Neural progenitor cell (in vitro differentiated cells): ENCODE results near the gene C1QTNF3. TPM values are rescaled to one million over a fixed set of nuclear protein-coding genes. Genes with fewer than 3 reads are reported as not detected.

Source experiments
- DNase-seq: peaks from one replicate; pipeline ENCODE4 v3.0.0-alpha.2; 2016; ENCODE audit warnings: low spot score
- H2AFZ ChIP-seq: fragments of 200-600 bp; sonication (generic); replicated peaks from 2 replicates; pipeline ENCODE4 v1.6.1; 2016; ENCODE audit warnings: antibody characterized with exemption
- H3F3A ChIP-seq: fragments of 200-600 bp; sonication (generic); 2 replicates; pipeline ENCODE4 v1.6.1; 2016; ENCODE audit warnings: antibody characterized with exemption, low read depth
- H3K27ac ChIP-seq: fragments of 200-600 bp; sonication (generic); 2 replicates; pipeline ENCODE4 v1.5.1; 2016; ENCODE audit warnings: mild to moderate bottlenecking
- H3K27me3 ChIP-seq: fragments of 200-600 bp; sonication (generic); 2 replicates; pipeline ENCODE4 v1.6.1; 2016; ENCODE audit warnings: mild to moderate bottlenecking, moderate library complexity
- H3K36me3 ChIP-seq: fragments of 200-600 bp; sonication (generic); 2 replicates; pipeline ENCODE4 v1.5.1; 2016
- H3K4me1 ChIP-seq: fragments of 200-600 bp; sonication (generic); 2 replicates; pipeline ENCODE4 v1.6.1; 2016; ENCODE audit warnings: mixed run types
- H3K4me2 ChIP-seq: fragments of 200-600 bp; sonication (generic); 2 replicates; pipeline ENCODE4 v1.6.1; 2016
- H3K4me3 ChIP-seq: fragments of 200-600 bp; sonication (generic); 2 replicates; pipeline ENCODE4 v1.5.1; 2016
- H3K79me2 ChIP-seq: fragments of 200-600 bp; sonication (generic); 2 replicates; pipeline ENCODE4 v1.6.1; 2016; ENCODE audit warnings: low read depth
- H3K9ac ChIP-seq: fragments of 200-600 bp; sonication (generic); 2 replicates; pipeline ENCODE4 v1.6.1; 2016
- H3K9me3 ChIP-seq: fragments of 200-600 bp; sonication (generic); 2 replicates; pipeline ENCODE4 v1.5.1; 2016; ENCODE audit warnings: low read depth
- H4K20me1 ChIP-seq: fragments of 200-600 bp; sonication (generic); 2 replicates; pipeline ENCODE4 v1.6.1; 2016; ENCODE audit warnings: low read depth
- H3K27ac Mint-ChIP-seq: 3 replicates; pipeline ENCODE4 v1.8.0; 2021; ENCODE audit warnings: mixed read lengths
- H3K27me3 Mint-ChIP-seq: 2 replicates; pipeline ENCODE4 v1.8.0; 2022; ENCODE audit warnings: low read depth, mild to moderate bottlenecking, inconsistent platforms, moderate library complexity, mixed read lengths; ENCODE audit not compliant: insufficient read depth
- H3K36me3 Mint-ChIP-seq: 3 replicates; pipeline ENCODE4 v1.8.0; 2021; ENCODE audit warnings: mixed read lengths
- H3K4me1 Mint-ChIP-seq: 3 replicates; pipeline ENCODE4 v1.8.0; 2021; ENCODE audit warnings: mixed read lengths
- H3K4me3 Mint-ChIP-seq: 3 replicates; pipeline ENCODE4 v1.8.0; 2021; ENCODE audit warnings: mild to moderate bottlenecking, moderate library complexity, mixed read lengths
- H3K9me3 Mint-ChIP-seq: 3 replicates; pipeline ENCODE4 v1.8.0; 2020; ENCODE audit warnings: mixed read lengths
- CTCF ChIP-seq: fragments of 200-600 bp; sonication (generic); IDR thresholded peaks from 2 replicates; pipeline ENCODE4 v1.5.1; 2017; ENCODE audit warnings: antibody characterized with exemption, mild to moderate bottlenecking
- EZH2 ChIP-seq: fragments of 200-600 bp; sonication (generic); IDR thresholded peaks from 2 replicates; pipeline ENCODE4 v1.6.1; 2017; ENCODE audit warnings: antibody characterized with exemption, mild to moderate bottlenecking, moderate library complexity
- EZH2phosphoT487 ChIP-seq: fragments of 200-600 bp; sonication (generic); IDR thresholded peaks from 2 replicates; pipeline ENCODE4 v1.6.1; 2017; ENCODE audit warnings: antibody characterized with exemption
- total RNA-seq: library from RNA; depleted of rRNA; stranded (reverse); fragments of >200 nt; gene quantifications from 2 replicates; pipeline ENCODE4 v1.2.3, GENCODE V29; 2015; ENCODE audit warnings: low replicate concordance

The C1QTNF3 gene
- total RNA-seq, 1 donor from 2014 or later: 4.8 TPM

GRCh38 chr5:34062419-34062818, 19.4 kb upstream of the C1QTNF3 start:
- H3K27me3 Mint-ChIP-seq: peaks cover 6% of the 10 kb centered on the region
- H3K9me3 Mint-ChIP-seq: peaks cover 10% of the 10 kb centered on the region
- no peak overlapping the region for H3K4me3 Mint-ChIP-seq
- no peaks in the 10 kb centered on the region for H4K20me1 ChIP-seq
- H3K4me3 ChIP-seq: no peak overlapping the region
- H3K9me3 ChIP-seq: no peaks in the 10 kb centered on the region
- H3K27me3 ChIP-seq: no peaks in the 10 kb centered on the region
- H3K36me3 ChIP-seq: no peaks in the 10 kb centered on the region
- no peak overlapping the region for H2AFZ ChIP-seq
- no peaks in the 10 kb centered on the region for H3F3A ChIP-seq
- H3K9ac ChIP-seq: no peak overlapping the region
- no peak overlapping the region for H3K27ac ChIP-seq
- DNase-seq: no peak
- no peaks in the 10 kb centered on the region for H3K4me1 ChIP-seq
- TF ChIP-seq EZH2phosphoT487 (no peak), EZH2 (no peak), CTCF (no peak)
- peaks cover 8% of the 10 kb centered on the region for H3K4me1 Mint-ChIP-seq
- peak overlapping the region; percentile 16 for H3K27ac Mint-ChIP-seq
- H3K79me2 ChIP-seq: no peaks in the 10 kb centered on the region
- no peak overlapping the region for H3K4me2 ChIP-seq
- peaks cover 20% of the 10 kb centered on the region for H3K36me3 Mint-ChIP-seq

DNA sequence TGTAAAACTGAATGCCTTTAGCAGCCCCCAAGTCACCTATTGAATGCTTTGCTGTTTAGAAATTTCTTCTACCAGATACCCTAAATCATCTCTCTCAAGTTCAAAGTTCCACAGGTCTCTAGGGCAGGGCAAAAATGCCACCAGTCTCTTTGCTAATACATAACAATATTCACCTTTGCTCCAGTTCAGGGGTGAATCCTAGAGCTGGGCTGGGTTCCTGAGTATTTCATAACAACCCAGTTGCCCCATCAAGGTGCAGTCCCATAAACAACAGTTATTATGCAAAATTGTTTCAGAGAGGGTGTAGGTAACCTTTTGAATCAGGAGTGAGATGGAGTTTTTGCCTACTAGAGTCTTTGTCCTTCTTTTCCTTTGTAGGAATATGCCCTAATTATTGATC, 19.0 kb upstream of the C1QTNF3 start:
- H4K20me1 ChIP-seq: no peaks in the 10 kb centered on the region

DNA sequence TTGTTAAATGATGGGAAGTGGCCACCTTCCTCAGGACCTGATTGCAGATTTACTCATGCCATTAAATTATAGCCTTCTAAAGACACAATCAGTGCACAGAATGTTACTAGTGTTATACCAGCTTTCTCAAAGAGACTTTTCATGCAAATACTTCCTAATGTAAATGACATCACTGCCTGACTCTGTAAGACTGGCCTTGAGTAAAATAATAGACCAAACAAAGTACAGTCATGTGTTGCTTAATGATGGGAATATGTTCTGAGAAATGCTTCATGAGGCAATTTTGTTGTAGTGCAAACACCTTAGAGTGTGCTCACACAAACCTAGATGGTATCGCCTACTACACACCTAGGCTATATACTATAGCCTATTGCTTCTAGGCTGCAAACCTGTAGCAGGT, 17.0 kb upstream of the C1QTNF3 start:
- H3K36me3 Mint-ChIP-seq: peaks cover 20% of the 10 kb centered on the region
- Histone ChIP-seq H3K27ac (no peak overlapping the region), H3K36me3 (no peaks in the 10 kb centered on the region), H3K4me3 (no peak overlapping the region), H3K4me1 (no peaks in the 10 kb centered on the region), H3K9me3 (no peaks in the 10 kb centered on the region), H4K20me1 (no peaks in the 10 kb centered on the region), H3K27me3 (no peaks in the 10 kb centered on the region), H3K79me2 (no peaks in the 10 kb centered on the region), H2AFZ (no peak overlapping the region), H3K9ac (no peak overlapping the region), H3K4me2 (no peak overlapping the region), H3F3A (no peaks in the 10 kb centered on the region)
- DNase-seq: no peak
- no peak for TF ChIP-seq EZH2
- no peak for TF ChIP-seq CTCF
- no peak for TF ChIP-seq EZH2phosphoT487
- peaks cover 10% of the 10 kb centered on the region for H3K9me3 Mint-ChIP-seq
- H3K27ac Mint-ChIP-seq: no peak overlapping the region
- peaks cover 15% of the 10 kb centered on the region for H3K4me1 Mint-ChIP-seq
- peaks cover 6% of the 10 kb centered on the region for H3K27me3 Mint-ChIP-seq
- H3K4me3 Mint-ChIP-seq: no peak overlapping the region

More for the DNA sequence above, 19.0 kb upstream of the C1QTNF3 start:
- no peak overlapping the region for H3K4me2 ChIP-seq
- no peaks in the 10 kb centered on the region for H3K27me3 ChIP-seq
- no peak overlapping the region for H3K4me3 Mint-ChIP-seq
- no peaks in the 10 kb centered on the region for H3K36me3 ChIP-seq
- H3K79me2 ChIP-seq: no peaks in the 10 kb centered on the region
- no peak overlapping the region for H3K9ac ChIP-seq
- H3K27ac ChIP-seq: no peak overlapping the region
- no peak overlapping the region for H3K4me3 ChIP-seq
- H2AFZ ChIP-seq: no peak overlapping the region
- no peak for DNase-seq
- peaks cover 6% of the 10 kb centered on the region for H3K27me3 Mint-ChIP-seq
- H3K36me3 Mint-ChIP-seq: peaks cover 20% of the 10 kb centered on the region
- peaks cover 10% of the 10 kb centered on the region for H3K9me3 Mint-ChIP-seq
- H3F3A ChIP-seq: no peaks in the 10 kb centered on the region
- H3K4me1 ChIP-seq: no peaks in the 10 kb centered on the region
- peaks cover 8% of the 10 kb centered on the region for H3K4me1 Mint-ChIP-seq
- H3K9me3 ChIP-seq: no peaks in the 10 kb centered on the region
- no peak for TF ChIP-seq EZH2phosphoT487
- no peak for TF ChIP-seq CTCF
- no peak for TF ChIP-seq EZH2
- peak overlapping the region; percentile 16 for H3K27ac Mint-ChIP-seq

DNA sequence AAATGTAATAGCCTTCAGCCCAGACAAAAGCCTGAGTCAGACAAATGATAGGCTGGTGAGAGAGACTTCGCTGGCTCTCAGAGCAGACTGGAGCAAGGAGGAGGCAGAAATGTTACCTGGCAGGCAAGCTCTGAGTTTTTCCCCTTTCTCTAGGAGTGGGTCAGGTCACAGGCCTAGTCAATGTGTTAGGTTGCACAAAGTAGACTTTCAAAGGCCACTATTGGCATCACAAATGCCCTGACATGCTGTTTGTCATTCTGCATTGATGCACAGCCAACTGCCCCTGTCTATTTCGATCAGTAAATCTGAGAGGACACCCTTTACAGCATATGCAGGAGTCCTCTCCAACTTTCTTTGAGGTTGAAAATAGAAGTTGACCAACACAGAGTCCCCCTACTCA, 15.5 kb upstream of the C1QTNF3 start:
- H3F3A ChIP-seq: no peaks in the 10 kb centered on the region
- no peak overlapping the region for H3K27ac ChIP-seq
- no peaks in the 10 kb centered on the region for H3K9me3 ChIP-seq
- peaks cover 10% of the 10 kb centered on the region for H3K9me3 Mint-ChIP-seq
- no peaks in the 10 kb centered on the region for H3K79me2 ChIP-seq
- DNase-seq: no peak
- H3K4me3 Mint-ChIP-seq: no peak overlapping the region
- no peak overlapping the region for H3K4me3 ChIP-seq
- no peak overlapping the region for H3K9ac ChIP-seq
- no peaks in the 10 kb centered on the region for H3K27me3 ChIP-seq
- peaks cover 17% of the 10 kb centered on the region for H3K36me3 Mint-ChIP-seq
- H3K36me3 ChIP-seq: no peaks in the 10 kb centered on the region
- H4K20me1 ChIP-seq: no peaks in the 10 kb centered on the region
- H2AFZ ChIP-seq: no peak overlapping the region
- peaks cover 2% of the 10 kb centered on the region for H3K27me3 Mint-ChIP-seq
- H3K4me1 Mint-ChIP-seq: peaks cover 29% of the 10 kb centered on the region
- no peak overlapping the region for H3K27ac Mint-ChIP-seq
- TF ChIP-seq EZH2phosphoT487: no peak
- TF ChIP-seq EZH2: no peak
- no peak for TF ChIP-seq CTCF
- H3K4me1 ChIP-seq: peaks cover 10% of the 10 kb centered on the region
- no peak overlapping the region for H3K4me2 ChIP-seq
